CD8-positive, alpha-beta memory T cell (primary cell): ENCODE measurements around the gene MST1. TPM values are rescaled to one million over a fixed set of nuclear protein-coding genes. Genes with fewer than 3 reads are reported as not detected.
"Not testable (repeated sequence)": the region's sequence is repeated elsewhere in the genome, so short reads cannot be mapped to it uniquely, and the experiment has no call there.

Source experiments
- CTCF ChIA-PET: fragments of 350-600 bp; sonication (Branson Sonifier 250); formaldehyde crosslinking; loops from one replicate; lab custom pipeline; 2021; ENCODE audit warnings: antibody characterized with exemption; lab: Charles Lee
- POLR2A ChIA-PET: fragments of 350-600 bp; sonication (Branson Sonifier 250); formaldehyde crosslinking; loops from one replicate; lab custom pipeline; 2021; ENCODE audit warnings: antibody characterized with exemption; lab: Charles Lee
- DNase-seq, 5 donors: peaks; one replicate each; pipeline versions ENCODE4 v3.0.0 to v3.0.0-alpha.2; 2020 to 2022; ENCODE audit warnings: mixed read lengths in 1 of 5
- H3K27ac ChIP-seq: one replicate; pipeline ENCODE4 v1.7.0; 2013; ENCODE audit warnings: low read depth, mild to moderate bottlenecking, low read length, moderate library complexity
- H3K27me3 ChIP-seq: 2 replicates; pipeline ENCODE4 v1.7.0; 2013; ENCODE audit warnings: low read length, mild to moderate bottlenecking; ENCODE audit not compliant: insufficient read depth, poor library complexity, severe bottlenecking
- H3K36me3 ChIP-seq: 2 replicates; pipeline ENCODE4 v1.7.0; 2013; ENCODE audit warnings: mild to moderate bottlenecking, low read length, moderate library complexity; ENCODE audit not compliant: insufficient read depth
- H3K4me1 ChIP-seq: 2 replicates; pipeline ENCODE4 v1.7.0; 2013; ENCODE audit warnings: mild to moderate bottlenecking, low read length, moderate library complexity; ENCODE audit not compliant: insufficient read depth
- H3K4me3 ChIP-seq: 2 replicates; pipeline ENCODE4 v1.7.0; 2013; ENCODE audit warnings: mild to moderate bottlenecking, low read length
- H3K9me3 ChIP-seq: 2 replicates; pipeline ENCODE4 v1.7.0; 2013; ENCODE audit warnings: mild to moderate bottlenecking, low read length
- H3K27ac Mint-ChIP-seq, 8 donors: one replicate each; pipeline ENCODE4 v1.8.0; 2020 to 2021; ENCODE audit warnings: mixed read lengths in 8 of 8, mild to moderate bottlenecking in 6 of 8, inconsistent platforms in 3 of 8, moderate library complexity in 3 of 8
- H3K27me3 Mint-ChIP-seq, 2 donors: one replicate each; pipeline ENCODE4 v1.8.0; 2020 to 2021; ENCODE audit warnings: mixed read lengths in 2 of 2, mild to moderate bottlenecking in 1 of 2, moderate library complexity in 1 of 2
- H3K36me3 Mint-ChIP-seq, 3 donors: one replicate each; pipeline ENCODE4 v1.8.0; 2020 to 2021; ENCODE audit warnings: mixed read lengths in 3 of 3, inconsistent platforms in 1 of 3, mild to moderate bottlenecking in 1 of 3
- H3K4me1 Mint-ChIP-seq, 3 donors: one replicate each; pipeline ENCODE4 v1.8.0; 2020 to 2021; ENCODE audit warnings: mixed read lengths in 3 of 3, inconsistent platforms in 1 of 3, mild to moderate bottlenecking in 1 of 3
- H3K4me3 Mint-ChIP-seq, 7 donors: one replicate each; pipeline ENCODE4 v1.8.0; 2020 to 2021; ENCODE audit warnings: mixed read lengths in 7 of 7, mild to moderate bottlenecking in 6 of 7, moderate library complexity in 4 of 7, inconsistent platforms in 2 of 7
- H3K9me3 Mint-ChIP-seq, 5 donors: one replicate each; pipeline ENCODE4 v1.8.0; 2020 to 2022; ENCODE audit warnings: mixed read lengths in 5 of 5, mild to moderate bottlenecking in 3 of 5, moderate library complexity in 2 of 5, inconsistent platforms in 1 of 5
- polyA plus RNA-seq: library from polyadenylated mRNA; unstranded; fragments of 300-500 nt; fragmentation: Illumina TruSeq; gene quantifications from one replicate; pipeline ENCODE4 v1.2.3, GENCODE V29; 2021
- total RNA-seq, 2 experiments: library from RNA; stranded (reverse); gene quantifications; one replicate each; pipeline ENCODE4 v1.2.3, GENCODE V29; 2021

MST1 gene
- total and polyA plus RNA-seq, 3 experiments from 2014 or later = 0.31 to 8.5 (median 6.0) TPM

- Mint-ChIP-seq H3K36me3 (peaks cover 0 to 32% (median 2%) of the 10 kb centered on the region in 3 donors), H3K27ac (peak overlapping the region in 2 of 8 donors; percentile 5 to 63), H3K4me1 (peaks cover 22 to 54% (median 31%) of the 10 kb centered on the region in 3 donors), H3K4me3 (peak overlapping the region in 6 of 7 donors; percentile 26 to 98 (median 90))
- peaks cover 20% of the 10 kb centered on the region for H3K4me1 ChIP-seq
- H3K36me3 ChIP-seq, H3K4me3 ChIP-seq, POLR2A ChIA-PET, CTCF ChIA-PET, DNase-seq, H3K9me3 Mint-ChIP-seq, H3K27me3 Mint-ChIP-seq, H3K9me3 ChIP-seq, H3K27me3 ChIP-seq, H3K27ac ChIP-seq: not testable (repeated sequence)
These were observed 1.9 kb downstream of the MST1 start for GRCh38 chr3:49687424-49687795.

DNA sequence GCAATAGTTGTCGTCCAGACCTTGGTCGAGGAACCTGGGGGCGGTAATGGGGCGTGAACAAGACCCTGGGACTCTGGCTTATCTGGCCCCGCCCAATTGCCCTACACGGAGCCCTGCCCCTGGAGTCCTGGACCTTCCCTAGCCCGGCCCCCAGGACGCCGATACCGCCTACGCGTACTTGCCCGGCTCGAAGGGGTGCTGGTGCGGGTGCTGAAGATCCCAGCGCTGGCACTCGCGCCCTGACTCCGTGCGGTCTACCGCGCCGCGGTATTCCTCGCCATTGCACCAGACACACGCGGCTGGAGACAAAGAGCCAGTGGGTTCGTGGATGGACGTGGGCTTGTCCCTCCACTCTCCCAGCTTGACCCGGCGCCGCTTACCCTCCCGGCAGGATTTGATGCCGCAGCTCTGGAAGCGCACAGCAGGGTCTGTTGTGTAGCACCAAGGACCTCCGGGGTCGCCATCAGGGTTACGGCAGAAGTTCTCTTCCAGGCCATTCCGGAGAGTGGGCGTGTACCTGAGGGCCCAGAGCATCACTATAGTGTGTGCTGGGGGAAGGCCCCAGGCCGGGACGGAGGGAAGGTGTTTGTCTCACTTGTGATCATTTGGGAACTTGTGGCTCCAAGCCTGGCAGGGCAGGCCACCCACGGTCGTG, 2.4 kb downstream of the MST1 start:
- peak overlapping the region in 1 of 8 donors; percentile 5 for H3K27ac Mint-ChIP-seq
- H3K36me3 ChIP-seq, H3K27me3 Mint-ChIP-seq, H3K9me3 Mint-ChIP-seq, H3K27me3 ChIP-seq, CTCF ChIA-PET, H3K4me3 ChIP-seq, H3K27ac ChIP-seq, H3K9me3 ChIP-seq, POLR2A ChIA-PET: not testable (repeated sequence)
- H3K4me3 Mint-ChIP-seq = peak overlapping the region; percentile 26 to 98 (median 50)
- DNase-seq = peak in 4 of 5 donors; percentile 9 to 48 (median 32)
- peaks cover 21 to 52% (median 30%) of the 10 kb centered on the region in 3 donors for H3K4me1 Mint-ChIP-seq
- H3K36me3 Mint-ChIP-seq = peaks cover 0 to 37% (median 2%) of the 10 kb centered on the region in 3 donors
- peaks cover 20% of the 10 kb centered on the region for H3K4me1 ChIP-seq

GRCh38 chr3:49686346-49686745, 2.9 kb downstream of the MST1 start:
- H3K4me1 ChIP-seq = peaks cover 18% of the 10 kb centered on the region
- peak; percentile 11 to 66 (median 32) for DNase-seq
- H3K9me3 Mint-ChIP-seq, POLR2A ChIA-PET, H3K27ac Mint-ChIP-seq, CTCF ChIA-PET, H3K27me3 Mint-ChIP-seq, H3K9me3 ChIP-seq, H3K27me3 ChIP-seq, H3K36me3 ChIP-seq, H3K27ac ChIP-seq: not testable (repeated sequence)
- H3K36me3 Mint-ChIP-seq = peaks cover 0 to 42% (median 2%) of the 10 kb centered on the region in 3 donors
- H3K4me3 Mint-ChIP-seq = peak overlapping the region in 6 of 7 donors; percentile 48 to 74 (median 70)
- peaks cover 21 to 49% (median 29%) of the 10 kb centered on the region in 3 donors for H3K4me1 Mint-ChIP-seq
- H3K4me3 ChIP-seq = peak overlapping the region; percentile 39

DNA sequence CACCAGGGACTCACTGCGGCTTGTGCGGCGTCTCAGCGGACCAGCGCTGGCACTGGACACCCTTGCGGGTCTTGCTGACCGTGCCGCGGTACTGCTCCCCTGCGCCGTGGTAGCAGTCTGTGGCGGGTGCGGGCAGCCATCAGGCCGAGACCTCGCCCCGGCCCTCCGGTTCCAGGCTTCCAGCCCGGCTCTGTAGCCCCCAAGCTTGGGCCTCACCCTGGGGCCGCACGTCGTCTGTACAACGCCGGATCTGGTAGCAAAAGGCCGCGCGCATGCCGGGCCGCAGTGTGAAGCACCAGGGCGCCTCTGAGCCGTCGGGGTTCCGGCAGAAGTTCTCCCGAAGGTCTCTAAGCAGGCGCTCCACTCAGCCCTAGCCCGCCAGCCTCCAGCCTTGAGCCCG, 3.4 kb downstream of the MST1 start:
- H3K27me3 Mint-ChIP-seq, H3K9me3 ChIP-seq, H3K27ac Mint-ChIP-seq, H3K27ac ChIP-seq, DNase-seq, H3K27me3 ChIP-seq, H3K36me3 ChIP-seq, H3K9me3 Mint-ChIP-seq, CTCF ChIA-PET, H3K4me3 ChIP-seq, POLR2A ChIA-PET: not testable (repeated sequence)
- peak overlapping the region in 1 of 7 donors; percentile 74 for H3K4me3 Mint-ChIP-seq
- peaks cover 13% of the 10 kb centered on the region for H3K4me1 ChIP-seq
- H3K36me3 Mint-ChIP-seq = peaks cover 0 to 45% (median 2%) of the 10 kb centered on the region in 3 donors
- H3K4me1 Mint-ChIP-seq = peaks cover 16 to 44% (median 24%) of the 10 kb centered on the region in 3 donors

DNA sequence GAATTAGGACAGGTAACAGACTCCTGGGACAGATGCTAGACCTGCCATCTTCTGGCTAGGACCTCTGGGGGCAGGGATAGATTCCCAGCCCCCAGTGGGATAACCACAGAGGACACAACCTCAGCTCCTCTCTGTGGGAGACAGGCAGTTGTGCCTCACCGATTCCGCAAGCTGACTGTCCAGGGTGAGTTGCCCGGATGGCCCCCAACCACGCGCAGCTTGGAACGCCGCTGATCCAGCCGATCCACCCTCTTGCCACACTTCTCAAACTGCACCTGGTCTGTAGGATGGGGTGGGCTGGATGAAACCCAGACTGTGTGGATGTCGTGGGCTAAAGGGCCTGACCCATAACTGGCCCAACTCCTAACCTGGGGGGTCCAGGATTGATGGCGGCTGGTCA, 4.2 kb downstream of the MST1 start:
- H3K27me3 Mint-ChIP-seq, H3K27ac ChIP-seq, CTCF ChIA-PET, H3K9me3 ChIP-seq, H3K27me3 ChIP-seq, H3K4me3 ChIP-seq, DNase-seq, H3K4me1 ChIP-seq, H3K9me3 Mint-ChIP-seq, POLR2A ChIA-PET: not testable (repeated sequence)
- Mint-ChIP-seq H3K36me3 (peaks cover 0 to 53% (median 2%) of the 10 kb centered on the region in 3 donors), H3K4me1 (peaks cover 9 to 36% (median 18%) of the 10 kb centered on the region in 3 donors), H3K4me3 (peak overlapping the region in 3 of 7 donors; percentile 24 to 33 (median 29)), H3K27ac (peak overlapping the region in 1 of 8 donors; percentile 9)
- H3K36me3 ChIP-seq = peaks cover 12% of the 10 kb centered on the region

DNA sequence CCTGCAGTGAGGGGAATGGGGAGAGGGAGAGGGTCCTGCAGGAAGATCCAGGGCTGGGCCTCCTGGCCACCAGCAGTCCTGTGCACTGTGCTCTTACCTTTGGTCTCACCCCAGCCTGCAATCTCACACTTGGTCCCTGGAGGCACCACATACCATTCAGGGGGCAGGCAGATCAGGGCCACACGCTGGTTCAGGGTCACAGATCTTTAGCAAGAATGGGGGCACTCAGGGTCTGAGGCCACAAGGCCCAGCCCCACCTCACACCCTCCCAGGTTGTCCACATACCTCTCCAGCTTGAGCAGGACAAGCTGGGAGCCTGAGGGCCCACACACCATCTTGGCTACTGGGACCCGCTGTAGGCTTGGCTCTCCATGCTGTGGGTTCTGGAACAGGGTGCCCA, 4.8 kb downstream of the MST1 start:
- H3K4me3 ChIP-seq, H3K9me3 Mint-ChIP-seq, H3K27ac ChIP-seq, DNase-seq, CTCF ChIA-PET, H3K9me3 ChIP-seq, POLR2A ChIA-PET, H3K27me3 ChIP-seq, H3K27me3 Mint-ChIP-seq, H3K27ac Mint-ChIP-seq, H3K4me1 ChIP-seq: not testable (repeated sequence)
- H3K4me1 Mint-ChIP-seq = peaks cover 4 to 34% (median 15%) of the 10 kb centered on the region in 3 donors
- H3K36me3 ChIP-seq = peaks cover 18% of the 10 kb centered on the region
- H3K36me3 Mint-ChIP-seq = peaks cover 0 to 55% (median 2%) of the 10 kb centered on the region in 3 donors
- peak overlapping the region in 1 of 7 donors; percentile 54 for H3K4me3 Mint-ChIP-seq

- peaks cover 31% of the 10 kb centered on the region for H3K36me3 ChIP-seq
- DNase-seq = no peak
- H3K4me1 ChIP-seq = no peaks in the 10 kb centered on the region
- Mint-ChIP-seq H3K27ac (no peak overlapping the region), H3K27me3 (peaks cover 0 to 1% of the 10 kb centered on the region in 2 donors), H3K36me3 (peaks cover 2 to 61% (median 3%) of the 10 kb centered on the region in 3 donors), H3K9me3 (no peaks in the 10 kb centered on the region), H3K4me1 (peaks cover 2 to 21% (median 5%) of the 10 kb centered on the region in 3 donors), H3K4me3 (no peak overlapping the region)
- POLR2A ChIA-PET = no interaction called here
- no peak overlapping the region for H3K4me3 ChIP-seq
- H3K27ac ChIP-seq = no peak overlapping the region
- no peaks in the 10 kb centered on the region for H3K27me3 ChIP-seq
- CTCF ChIA-PET = interaction anchor here (1.9 kb wide), 1 partner anchor 144 kb away, joined by 6 read pairs; no protein-coding TSS in a partner anchor
- no peaks in the 10 kb centered on the region for H3K9me3 ChIP-seq
These were observed 6.1 kb downstream of the MST1 start for GRCh38 chr3:49683162-49683561.

DNA sequence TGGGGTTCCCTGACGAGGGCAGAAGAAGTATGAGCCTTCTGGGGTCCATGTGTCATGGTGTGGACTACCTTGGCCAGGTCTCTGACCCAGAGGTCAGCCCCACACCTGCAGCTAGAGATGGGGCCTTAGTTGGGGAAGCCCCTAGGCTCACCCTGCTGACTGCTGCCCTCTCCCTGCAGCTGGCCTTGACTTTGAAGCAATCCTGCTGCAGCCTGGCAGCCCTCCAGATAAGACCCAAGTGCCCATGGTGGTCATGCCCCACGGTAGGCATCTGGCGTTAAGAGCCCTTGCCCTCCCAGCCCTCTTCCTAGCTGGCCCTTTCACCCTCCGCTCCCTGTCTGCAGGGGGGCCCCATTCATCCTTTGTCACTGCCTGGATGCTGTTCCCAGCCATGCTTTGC, 7.7 kb downstream of the MST1 start:
- Histone ChIP-seq H3K4me1 (peaks cover 2% of the 10 kb centered on the region), H3K27ac (no peak overlapping the region), H3K36me3 (peaks cover 47% of the 10 kb centered on the region), H3K9me3 (no peaks in the 10 kb centered on the region), H3K4me3 (no peak overlapping the region), H3K27me3 (no peaks in the 10 kb centered on the region)
- H3K27ac Mint-ChIP-seq = no peak overlapping the region
- peaks cover 3 to 77% (median 4%) of the 10 kb centered on the region in 3 donors for H3K36me3 Mint-ChIP-seq
- POLR2A ChIA-PET = no interaction called here
- no peak for DNase-seq
- no peaks in the 10 kb centered on the region for H3K9me3 Mint-ChIP-seq
- H3K4me1 Mint-ChIP-seq = peaks cover 3 to 23% (median 4%) of the 10 kb centered on the region in 3 donors
- peaks cover 0 to 1% of the 10 kb centered on the region in 2 donors for H3K27me3 Mint-ChIP-seq
- no peak overlapping the region for H3K4me3 Mint-ChIP-seq
- CTCF ChIA-PET = interaction anchor here (1.9 kb wide), 1 partner anchor 142 kb away, joined by 6 read pairs; no protein-coding TSS in a partner anchor
